Measurements from ENCODE around the gene NOA1.
"Not testable (repeated sequence)": the region's sequence is repeated elsewhere in the genome, so short reads cannot be mapped to it uniquely, and the experiment has no call there.

NOA1 gene

GRCh38 chr4:56958111-56958517, 19.3 kb downstream of the NOA1 start:
- DNase-seq (ENCODE audit: low read depth, low spot score), result no peak

- DNase-seq (ENCODE audit: low read depth, low spot score), result no peak
These were observed 23.5 kb downstream of the NOA1 start for GRCh38 chr4:56953680-56954520.

- no peak for DNase-seq (ENCODE audit: low read depth, low spot score)
These were observed 36.0 kb downstream of the NOA1 start for GRCh38 chr4:56941403-56941802.

- no peak for DNase-seq (ENCODE audit: low read depth, low spot score)
These were observed 36.4 kb downstream of the NOA1 start for GRCh38 chr4:56940971-56941370.

GRCh38 chr4:56940403-56940802, 37.0 kb downstream of the NOA1 start:
- no peak for DNase-seq (ENCODE audit: low read depth, low spot score)

GRCh38 chr4:56939826-56940225, 37.6 kb downstream of the NOA1 start:
- DNase-seq (ENCODE audit: low read depth, low spot score), result not testable (repeated sequence)

- DNase-seq (ENCODE audit: low read depth, low spot score), result no peak
These were observed 40.1 kb downstream of the NOA1 start for GRCh38 chr4:56937262-56937661.

- DNase-seq (ENCODE audit: low read depth, low spot score), result no peak
These were observed 45.5 kb downstream of the NOA1 start for GRCh38 chr4:56931924-56932323.

GRCh38 chr4:56930638-56931037, 46.8 kb downstream of the NOA1 start:
- no peak for DNase-seq (ENCODE audit: low read depth, low spot score)

GRCh38 chr4:56927196-56927595, 50.2 kb downstream of the NOA1 start:
- DNase-seq (ENCODE audit: low read depth, low spot score), result no peak

GRCh38 chr4:56914977-56915376, 62.4 kb downstream of the NOA1 start:
- not testable (repeated sequence) for DNase-seq (ENCODE audit: low read depth, low spot score)

GRCh38 chr4:56914336-56914735, 63.1 kb downstream of the NOA1 start:
- DNase-seq (ENCODE audit: low read depth, low spot score), result no peak

Data from iPS DF 19.7 (cell line).